Activated T-cell treated with anti-CD3 and anti-CD28 coated beads, Interleukin-2, amount 50 U/mL, for 48 hours (primary cell): ENCODE data around the gene EMD.

ENCODE experiments used
- DNase-seq, 2 experiments: peaks; one replicate each; pipeline ENCODE4 v3.0.0-alpha.2; 2020

Gene EMD

GRCh38 chrX:154355776-154356140 lies 23.3 kb upstream of the EMD start:
- no peak for DNase-seq

DNA sequence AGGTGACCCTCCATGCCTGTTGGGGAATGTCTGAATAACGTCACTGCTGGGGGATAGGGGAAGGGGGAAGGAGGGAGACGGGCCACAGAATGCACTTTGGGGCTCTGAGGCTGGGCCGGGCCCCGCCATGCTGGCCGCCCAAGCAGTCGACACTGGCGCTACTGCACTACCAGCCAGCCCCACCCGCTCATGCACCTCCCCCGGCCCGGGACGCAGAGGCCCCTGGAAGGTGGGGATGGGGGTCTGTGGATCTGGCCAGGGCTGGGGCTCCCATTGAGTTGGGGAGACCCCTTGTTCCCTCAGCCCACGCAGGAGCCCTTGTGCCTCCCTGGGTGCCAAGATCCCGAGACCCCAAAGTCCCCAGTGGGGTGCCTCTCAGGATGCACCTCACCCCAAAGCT lies 22.5 kb upstream of the EMD start:
- no peak for DNase-seq

DNA sequence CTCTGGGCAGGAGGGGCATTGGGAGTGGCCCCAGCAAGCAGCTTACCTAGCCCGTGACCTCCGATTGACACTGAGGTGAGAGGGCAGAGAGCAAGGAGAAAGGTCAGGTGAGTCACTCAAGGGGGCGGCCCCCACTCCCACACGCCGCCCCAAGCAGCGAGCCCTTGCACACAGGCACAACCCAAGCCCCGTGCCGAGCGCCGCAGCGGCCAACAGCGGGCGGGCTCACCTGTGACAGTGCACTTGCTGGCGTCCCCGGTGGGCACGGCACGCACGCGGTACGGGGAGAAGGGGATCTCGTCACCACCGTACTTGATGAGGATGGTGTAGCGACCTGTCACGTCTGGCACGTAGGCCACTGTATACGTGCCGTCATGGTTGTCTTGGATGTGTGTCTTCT lies 21.9 kb upstream of the EMD start:
- DNase-seq = no peak

DNA sequence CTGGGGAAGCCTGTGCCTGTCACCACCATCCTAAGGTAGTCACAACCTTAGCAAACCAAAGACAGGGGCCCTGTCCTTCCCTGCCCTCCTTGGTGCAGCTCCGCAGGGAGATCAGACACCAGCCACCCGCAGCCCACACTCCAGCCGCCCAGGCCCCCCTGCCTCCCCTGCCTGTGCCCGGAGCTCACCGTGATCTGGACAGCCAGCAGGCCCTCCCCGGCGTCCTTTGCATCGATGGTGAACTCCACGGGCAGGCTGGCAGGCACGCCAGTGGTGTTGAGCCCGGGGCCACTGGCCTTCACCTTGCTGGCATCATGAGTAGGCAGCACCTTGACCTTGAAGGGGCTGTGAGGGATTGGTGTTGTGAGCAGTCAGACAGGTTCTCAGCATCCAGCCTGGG lies 21.1 kb upstream of the EMD start:
- no peak for DNase-seq

DNA sequence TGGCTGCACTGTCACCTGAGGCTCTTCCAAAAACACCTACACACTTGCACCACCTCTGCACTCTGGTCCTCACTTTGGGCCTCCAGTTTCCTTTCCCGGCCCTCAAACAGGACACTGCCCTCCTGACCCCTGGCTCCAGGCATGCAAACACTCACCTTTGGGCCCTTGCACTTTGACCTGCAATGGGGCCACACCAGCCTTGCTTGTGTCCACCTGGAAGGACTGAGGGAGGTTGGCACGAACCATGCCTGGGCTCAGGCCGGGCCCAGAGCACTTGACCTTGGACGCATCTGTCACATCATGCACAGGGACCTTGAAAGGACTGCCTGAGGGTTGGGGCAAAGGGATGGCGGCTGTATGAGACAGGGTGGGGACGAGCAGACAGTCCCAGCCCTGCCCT lies 20.3 kb upstream of the EMD start:
- DNase-seq = no peak

DNA sequence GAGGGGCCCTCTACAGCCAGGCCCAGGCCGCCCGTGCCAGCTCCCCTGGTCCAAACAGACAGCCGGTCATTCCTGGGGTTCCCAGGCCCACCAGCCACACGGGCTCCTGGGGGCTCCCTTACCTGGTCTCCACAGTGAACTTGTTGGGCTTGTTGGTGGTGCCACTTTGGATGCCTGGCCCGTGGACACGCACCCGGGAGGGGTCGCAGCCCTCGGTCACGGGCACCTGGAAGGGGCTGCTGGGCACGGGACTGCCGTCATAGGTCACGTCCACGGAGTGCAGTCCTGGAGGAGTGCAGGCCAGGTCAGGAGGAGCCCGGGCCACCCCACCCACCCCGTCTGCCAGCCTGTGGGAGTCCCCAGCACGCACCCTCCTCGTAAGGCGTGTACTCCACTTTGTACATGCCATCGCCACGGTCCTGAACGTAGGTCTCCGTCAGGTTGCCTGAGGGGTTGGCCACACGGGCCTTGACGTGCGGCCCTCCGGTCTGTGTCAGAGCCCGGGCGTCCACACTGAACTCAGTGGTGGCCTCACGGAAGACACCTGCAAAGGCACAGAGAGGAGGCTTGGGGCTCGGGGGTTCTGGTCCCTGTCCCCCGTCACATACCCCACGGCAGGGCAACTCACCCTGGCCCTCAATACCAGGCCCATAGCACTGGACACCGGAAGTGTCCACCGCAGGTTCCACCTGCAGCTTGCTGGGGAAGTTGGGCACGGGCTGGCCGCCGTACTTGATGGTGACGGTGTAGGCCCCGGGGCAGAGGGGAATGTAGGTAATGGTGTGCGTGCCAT lies 19.5 kb upstream of the EMD start:
- DNase-seq = no peak

DNA sequence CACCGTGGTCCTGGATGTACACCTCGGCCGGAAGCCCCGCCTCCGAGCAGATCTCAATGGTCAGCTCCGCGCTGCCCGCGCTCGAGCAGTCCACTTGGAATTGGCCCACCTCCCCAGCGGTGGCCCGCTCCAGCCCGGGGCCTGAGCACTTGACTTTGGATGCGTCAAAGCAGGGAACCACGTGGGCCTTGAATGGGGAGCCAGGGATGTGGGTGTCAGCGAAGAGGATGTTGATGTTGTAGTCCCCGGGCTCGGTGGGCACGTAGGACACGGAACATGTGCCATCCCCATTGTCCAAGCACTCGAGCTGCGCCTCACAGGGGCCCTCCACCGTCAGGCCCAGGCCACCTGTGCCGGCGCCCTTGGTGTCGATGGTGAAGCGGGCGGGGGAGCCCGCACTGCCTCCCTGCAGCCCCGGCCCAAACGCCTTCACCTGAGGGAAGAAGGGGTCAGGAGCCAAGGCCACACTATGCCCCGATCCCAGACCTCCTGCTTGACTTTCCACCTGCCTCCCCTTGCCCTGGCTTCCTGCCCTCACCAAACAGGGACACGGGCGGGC lies 18.9 kb upstream of the EMD start:
- no peak for DNase-seq

DNA sequence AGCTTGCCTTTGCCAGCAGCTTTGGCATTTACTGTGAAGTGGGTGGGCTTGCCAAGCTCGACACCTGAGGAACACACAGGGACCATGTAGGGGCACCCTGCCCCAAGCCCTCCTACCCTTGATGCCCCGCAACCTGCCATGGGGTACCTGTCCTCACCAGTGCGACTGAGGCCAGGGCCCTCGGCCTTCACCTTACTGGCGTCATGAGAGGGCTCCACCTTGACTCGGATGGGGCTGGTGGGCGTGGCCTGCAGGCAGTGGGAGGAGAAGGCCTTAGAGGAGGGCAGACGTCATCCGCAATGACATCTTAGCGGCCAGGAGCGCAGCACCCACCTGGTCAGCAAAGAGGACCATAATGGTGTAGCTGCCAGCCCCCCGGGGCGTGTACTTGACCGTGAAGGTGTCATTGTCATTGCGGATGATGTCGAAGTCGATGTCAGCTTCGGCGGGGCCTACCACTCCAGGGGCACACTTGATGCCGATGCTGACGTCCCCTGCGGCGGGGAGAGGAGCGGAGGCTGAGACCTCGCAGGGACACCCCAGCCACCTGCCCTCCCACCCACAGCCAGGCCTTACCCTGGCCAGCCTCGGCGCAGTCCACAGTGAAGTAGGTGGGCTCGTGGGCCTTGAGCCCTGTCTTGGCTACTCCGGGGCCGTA lies 16.9 kb upstream of the EMD start:
- DNase-seq = no peak

- DNase-seq = no peak
These were observed 15.2 kb upstream of the EMD start for GRCh38 chrX:154363706-154364439.

DNA sequence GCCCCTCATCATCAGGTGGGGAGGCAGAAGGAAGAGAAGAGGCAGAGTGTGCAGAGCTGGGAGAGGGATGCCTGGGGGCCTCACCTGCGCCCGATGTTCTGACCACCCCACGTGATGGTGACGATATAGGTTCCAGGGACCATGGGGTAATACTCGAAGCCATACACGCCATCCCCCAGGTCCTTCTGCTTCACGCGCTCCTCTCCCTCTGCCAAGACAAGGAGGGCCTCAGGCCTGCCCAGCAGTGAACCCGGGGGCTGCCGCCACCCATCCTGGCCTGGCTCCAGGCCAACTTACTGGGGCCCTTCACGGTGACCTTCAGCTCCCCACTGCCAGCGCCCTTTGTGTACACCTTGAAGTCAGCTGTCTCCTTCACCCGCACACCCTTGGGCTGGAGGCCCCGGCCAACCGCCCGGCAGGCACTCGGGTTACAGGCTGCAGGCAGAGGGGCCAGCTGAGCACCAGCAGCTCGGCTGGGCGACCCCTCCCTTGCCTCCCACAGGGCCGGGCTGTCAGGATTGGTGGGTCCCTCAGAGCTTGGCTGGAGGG lies 14.0 kb upstream of the EMD start:
- DNase-seq = no peak

DNA sequence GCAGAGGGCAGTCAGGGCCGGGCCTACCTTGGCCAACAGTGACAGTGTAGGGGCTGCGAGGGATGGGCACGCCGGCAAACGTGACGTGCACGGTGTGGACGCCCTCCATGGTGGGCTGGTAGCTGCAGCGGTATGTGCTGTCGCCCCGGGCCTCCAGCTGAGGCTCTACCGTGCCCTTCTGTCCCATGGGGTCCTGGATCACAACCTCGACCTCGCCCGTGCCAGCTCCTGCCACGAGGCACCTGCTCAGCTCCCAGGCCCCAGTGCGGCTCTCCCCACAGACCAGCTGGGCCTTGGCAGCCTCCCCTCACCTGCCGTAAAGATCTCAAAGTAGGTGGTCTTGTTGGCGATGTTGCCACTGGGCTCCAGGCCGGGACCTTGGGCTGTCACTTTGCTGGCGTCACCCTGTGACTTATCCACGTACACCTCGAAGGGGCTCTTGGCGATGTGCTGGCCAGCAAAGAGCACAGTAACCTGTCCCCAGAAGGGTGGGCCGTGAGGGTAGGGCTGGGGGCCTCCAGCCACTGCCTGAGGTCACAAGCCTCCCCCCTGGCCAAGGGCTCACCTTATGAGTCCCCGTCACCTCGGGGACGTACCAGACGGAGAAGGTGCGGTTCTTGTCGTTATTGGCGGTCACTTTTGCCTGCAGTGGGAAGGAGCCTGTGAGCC lies 13.0 kb upstream of the EMD start:
- DNase-seq = no peak

DNA sequence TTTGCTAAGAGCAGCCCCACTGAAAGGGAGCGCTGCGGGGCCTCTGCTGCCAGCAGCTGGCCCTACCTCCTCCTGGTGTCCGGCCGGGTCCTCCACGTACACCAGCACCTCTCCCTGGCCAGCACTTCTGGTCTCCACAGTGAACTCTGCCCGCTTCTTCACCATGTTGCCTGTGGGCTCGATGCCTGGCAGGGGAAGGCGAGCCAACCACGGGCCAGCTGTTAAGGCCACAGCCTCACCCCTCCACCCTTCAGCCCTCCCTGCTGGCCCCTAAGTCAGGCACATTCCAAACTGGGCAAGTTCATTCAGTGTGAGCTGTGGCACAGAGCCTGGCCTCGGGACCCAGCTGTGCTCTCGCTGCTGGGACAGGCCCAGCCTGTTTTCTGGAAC lies 12.4 kb upstream of the EMD start:
- DNase-seq = no peak

- DNase-seq = no peak
These were observed 11.4 kb upstream of the EMD start for GRCh38 chrX:154367474-154368308.

GRCh38 chrX:154368630-154369448 lies 10.3 kb upstream of the EMD start:
- DNase-seq = peak; percentile 91 to 94

GRCh38 chrX:154369449-154370299 lies 9.4 kb upstream of the EMD start:
- peak; percentile 78 to 81 for DNase-seq

- DNase-seq = no peak
These were observed 8.6 kb upstream of the EMD start for GRCh38 chrX:154370300-154371016.

GRCh38 chrX:154371017-154371788 lies 7.9 kb upstream of the EMD start:
- peak; percentile 93 to 94 for DNase-seq

- no peak for DNase-seq
These were observed 7.2 kb upstream of the EMD start for GRCh38 chrX:154371789-154372300.
